ENCODE measurements around the gene SERAC1.

Gene SERAC1

DNA sequence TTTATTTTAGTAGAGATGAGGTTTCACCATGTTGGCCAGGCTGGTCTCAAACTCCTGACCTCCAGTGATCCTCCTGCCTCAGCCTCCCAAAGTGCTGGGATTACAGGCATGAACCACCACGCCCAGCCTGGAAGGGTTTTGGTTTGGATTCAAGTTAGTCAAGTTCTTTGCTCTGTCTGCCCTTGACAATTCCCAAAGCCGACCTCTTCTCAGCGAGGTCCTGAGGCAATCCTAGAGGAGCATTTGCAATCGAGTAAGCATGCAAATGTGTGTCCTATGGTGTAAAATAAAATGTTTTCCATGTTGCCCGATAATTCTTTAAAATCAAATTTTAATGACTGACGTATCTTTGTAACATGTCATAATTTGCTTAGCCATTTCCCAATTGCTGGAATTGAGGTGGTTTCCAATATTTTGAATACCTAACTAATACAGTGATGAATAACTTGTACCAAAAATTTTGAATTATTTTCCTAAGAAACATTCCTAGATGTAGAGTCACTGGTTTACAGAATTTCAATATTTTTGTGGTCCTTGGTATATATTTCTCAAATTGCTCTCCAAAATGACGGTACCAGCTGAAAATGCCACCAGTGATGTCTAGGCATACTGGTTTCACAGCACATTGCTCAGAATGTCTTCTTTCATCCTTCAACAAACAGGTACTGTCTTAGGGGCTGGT, 38.8 kb upstream of the SERAC1 start:
- H3K4me3 ChIP-seq (ENCODE audit: low read depth, low read length): no peak overlapping the region
- no peak for DNase-seq (ENCODE audit: low read depth, low spot score)
- TF ChIP-seq, protein P1, sequence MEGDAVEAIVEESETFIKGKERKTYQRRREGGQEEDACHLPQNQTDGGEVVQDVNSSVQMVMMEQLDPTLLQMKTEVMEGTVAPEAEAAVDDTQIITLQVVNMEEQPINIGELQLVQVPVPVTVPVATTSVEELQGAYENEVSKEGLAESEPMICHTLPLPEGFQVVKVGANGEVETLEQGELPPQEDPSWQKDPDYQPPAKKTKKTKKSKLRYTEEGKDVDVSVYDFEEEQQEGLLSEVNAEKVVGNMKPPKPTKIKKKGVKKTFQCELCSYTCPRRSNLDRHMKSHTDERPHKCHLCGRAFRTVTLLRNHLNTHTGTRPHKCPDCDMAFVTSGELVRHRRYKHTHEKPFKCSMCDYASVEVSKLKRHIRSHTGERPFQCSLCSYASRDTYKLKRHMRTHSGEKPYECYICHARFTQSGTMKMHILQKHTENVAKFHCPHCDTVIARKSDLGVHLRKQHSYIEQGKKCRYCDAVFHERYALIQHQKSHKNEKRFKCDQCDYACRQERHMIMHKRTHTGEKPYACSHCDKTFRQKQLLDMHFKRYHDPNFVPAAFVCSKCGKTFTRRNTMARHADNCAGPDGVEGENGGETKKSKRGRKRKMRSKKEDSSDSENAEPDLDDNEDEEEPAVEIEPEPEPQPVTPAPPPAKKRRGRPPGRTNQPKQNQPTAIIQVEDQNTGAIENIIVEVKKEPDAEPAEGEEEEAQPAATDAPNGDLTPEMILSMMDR (IDR thresholded peaks at IDR 0.05; ENCODE audit: insufficient read depth, low read length, missing control alignments): no peak
- ChIA-PET CTCF (interaction anchor here (1.0 to 2.1 kb wide), 4 partner anchors 14 to 485 kb away, joined by 3 to 8 read pairs (median 6); no protein-coding TSS in a partner anchor), POLR2A (no interaction called here)

DNA sequence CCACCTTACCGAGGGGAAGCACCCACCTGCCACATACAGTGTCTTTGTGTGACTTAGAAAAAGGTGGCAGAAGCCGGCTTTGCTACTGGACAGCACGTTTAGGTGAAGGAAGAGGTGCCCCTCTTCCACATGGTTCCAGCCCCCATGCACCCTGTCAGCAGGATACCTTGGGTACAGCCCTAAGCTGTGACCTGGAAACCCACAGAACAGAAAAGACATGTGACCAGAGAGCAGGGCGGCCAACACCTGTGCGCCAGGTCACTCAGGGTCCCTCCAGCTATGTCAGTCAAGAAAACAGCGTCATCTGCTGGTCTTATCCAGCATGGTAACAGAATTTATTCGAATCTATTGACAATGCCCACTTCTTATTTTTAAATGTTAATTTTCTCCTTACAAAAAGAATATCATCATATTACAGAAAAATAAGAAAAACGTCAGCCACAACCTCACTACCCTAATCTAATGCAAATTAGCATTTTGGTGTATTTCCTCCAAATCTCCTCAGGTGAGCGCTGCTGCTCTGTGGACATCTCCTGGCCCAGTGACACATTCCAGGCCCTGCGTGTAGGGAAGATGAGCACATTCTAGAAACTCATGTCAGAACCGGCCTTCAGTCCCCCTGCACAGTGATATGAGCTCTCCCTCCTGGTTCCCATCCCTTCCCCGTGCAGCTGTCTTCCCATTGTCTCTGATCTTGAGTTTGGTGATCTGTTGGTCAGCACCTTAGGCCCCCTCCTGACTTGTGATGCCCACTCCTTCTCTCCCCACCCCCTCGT, 37.3 kb upstream of the SERAC1 start:
- CTCF ChIA-PET: interaction anchor here (0.9 to 2.1 kb wide), 6 partner anchors 8 to 62 kb away, joined by 3 to 8 read pairs (median 4); no protein-coding TSS in a partner anchor
- no peak overlapping the region for H3K4me3 ChIP-seq (ENCODE audit: low read depth, low read length)
- TF ChIP-seq, protein P1 (IDR thresholded peaks at IDR 0.05; ENCODE audit: insufficient read depth, low read length, missing control alignments): peak; percentile 14
- no peak for DNase-seq (ENCODE audit: low read depth, low spot score)
- POLR2A ChIA-PET: no interaction called here

DNA sequence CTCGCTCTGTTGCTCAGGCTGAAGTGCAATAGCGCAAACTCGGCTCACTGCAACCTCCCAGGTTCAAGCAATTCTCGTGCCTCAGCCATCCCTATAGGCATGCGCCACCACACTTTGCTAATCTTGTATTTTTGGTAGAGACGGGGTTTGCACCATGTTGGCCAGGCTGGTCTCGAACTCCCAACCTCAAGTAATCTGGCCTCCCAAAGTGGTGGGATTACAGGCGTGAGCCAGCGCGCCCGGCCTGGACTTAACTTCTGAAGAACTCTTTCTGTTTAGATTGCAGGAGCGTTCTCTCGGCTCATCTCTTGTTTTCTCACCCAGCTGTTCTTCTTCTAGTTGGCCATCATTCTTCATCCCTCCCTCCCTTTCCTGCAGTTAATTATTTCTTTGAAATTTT, 30.4 kb upstream of the SERAC1 start:
- H3K4me3 ChIP-seq (ENCODE audit: low read depth, low read length): no peak overlapping the region
- POLR2A ChIA-PET: no interaction called here
- CTCF ChIA-PET: interaction anchor here (0.8 to 3.9 kb wide), 3 partner anchors 9 to 774 kb away, joined by 3 to 17 read pairs (median 5); no protein-coding TSS in a partner anchor
- TF ChIP-seq, protein P1 (IDR thresholded peaks at IDR 0.05; ENCODE audit: insufficient read depth, low read length, missing control alignments): no peak
- no peak for DNase-seq (ENCODE audit: low read depth, low spot score)

GRCh38 chr6:158194487-158195280, 26.6 kb upstream of the SERAC1 start:
- no peak overlapping the region for H3K4me3 ChIP-seq (ENCODE audit: low read depth, low read length)
- TF ChIP-seq, protein P1 (IDR thresholded peaks at IDR 0.05; ENCODE audit: insufficient read depth, low read length, missing control alignments): no peak
- DNase-seq (ENCODE audit: low read depth, low spot score): no peak
- CTCF ChIA-PET: interaction anchor here (0.6 to 1.9 kb wide), 6 partner anchors 10 to 497 kb away, joined by 3 to 9 read pairs (median 3); no protein-coding TSS in a partner anchor
- POLR2A ChIA-PET: interaction anchor here (1.7 kb wide), 1 partner anchor 10 kb away, joined by 3 read pairs; no protein-coding TSS in a partner anchor

DNA sequence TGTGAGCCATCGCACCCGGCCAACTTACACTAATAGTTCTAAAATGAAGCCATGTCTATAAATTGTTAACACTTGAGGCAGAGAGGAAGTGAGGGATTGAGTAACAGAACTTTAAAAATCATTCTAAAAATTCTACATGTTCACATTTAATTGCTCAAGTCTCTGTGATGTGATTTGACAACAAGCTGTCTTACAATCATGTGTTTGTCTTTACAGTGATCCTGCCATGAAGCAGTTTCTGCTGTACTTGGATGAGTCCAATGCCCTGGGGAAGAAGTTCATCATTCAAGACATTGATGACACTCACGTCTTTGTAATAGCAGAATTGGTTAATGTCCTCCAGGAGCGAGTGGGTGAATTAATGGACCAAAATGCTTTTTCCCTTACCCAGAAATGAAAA, 23.7 kb upstream of the SERAC1 start:
- no peak overlapping the region for H3K4me3 ChIP-seq (ENCODE audit: low read depth, low read length)
- ChIA-PET POLR2A (no interaction called here), CTCF (interaction anchor here (1.5 to 1.8 kb wide), 2 partner anchors 14 to 499 kb away, joined by 4 to 8 read pairs; no protein-coding TSS in a partner anchor)
- no peak for DNase-seq (ENCODE audit: low read depth, low spot score)
- TF ChIP-seq, protein P1 (IDR thresholded peaks at IDR 0.05; ENCODE audit: insufficient read depth, low read length, missing control alignments): no peak
